ENCODE measurements around the gene SMURF2.
A peak's percentile ranks its signal among the peaks of the same experiment; 100 is the strongest.

Gene SMURF2

DNA sequence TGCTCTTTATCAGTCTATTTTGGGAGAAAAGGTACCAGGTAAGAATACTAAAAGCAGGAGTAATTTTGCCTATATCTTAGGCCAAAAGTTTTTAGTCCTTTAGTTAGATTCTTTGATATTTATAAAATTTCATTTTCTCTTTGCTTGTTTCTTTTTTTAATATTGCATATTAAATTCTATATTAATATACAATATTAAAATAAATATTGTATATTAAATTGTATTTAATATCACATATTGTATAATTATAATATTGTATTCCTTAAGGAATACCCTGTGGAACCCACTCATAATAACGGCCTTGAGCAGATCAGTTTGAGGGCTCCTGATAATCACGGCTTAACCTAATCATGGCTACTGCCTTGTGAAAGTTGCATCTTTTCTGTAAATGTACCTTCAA is 153.4 kb downstream of the SMURF2 start:
- in situ Hi-C loops (cut with HindIII; ENCODE audit: low pct_ligation_motif_present, low sequenced_read_pairs): no loop called here
- no peaks in the 10 kb centered on the region for H3K27me3 ChIP-seq (replicated peaks)
- H3K4me3 ChIP-seq (ENCODE audit: low read depth, low read length): no peak overlapping the region
- H3K27ac ChIP-seq: no peak overlapping the region
- DNase-seq: no peak
- H3K36me3 ChIP-seq (replicated peaks): peaks cover 46% of the 10 kb centered on the region
- TF ChIP-seq, protein P1, sequence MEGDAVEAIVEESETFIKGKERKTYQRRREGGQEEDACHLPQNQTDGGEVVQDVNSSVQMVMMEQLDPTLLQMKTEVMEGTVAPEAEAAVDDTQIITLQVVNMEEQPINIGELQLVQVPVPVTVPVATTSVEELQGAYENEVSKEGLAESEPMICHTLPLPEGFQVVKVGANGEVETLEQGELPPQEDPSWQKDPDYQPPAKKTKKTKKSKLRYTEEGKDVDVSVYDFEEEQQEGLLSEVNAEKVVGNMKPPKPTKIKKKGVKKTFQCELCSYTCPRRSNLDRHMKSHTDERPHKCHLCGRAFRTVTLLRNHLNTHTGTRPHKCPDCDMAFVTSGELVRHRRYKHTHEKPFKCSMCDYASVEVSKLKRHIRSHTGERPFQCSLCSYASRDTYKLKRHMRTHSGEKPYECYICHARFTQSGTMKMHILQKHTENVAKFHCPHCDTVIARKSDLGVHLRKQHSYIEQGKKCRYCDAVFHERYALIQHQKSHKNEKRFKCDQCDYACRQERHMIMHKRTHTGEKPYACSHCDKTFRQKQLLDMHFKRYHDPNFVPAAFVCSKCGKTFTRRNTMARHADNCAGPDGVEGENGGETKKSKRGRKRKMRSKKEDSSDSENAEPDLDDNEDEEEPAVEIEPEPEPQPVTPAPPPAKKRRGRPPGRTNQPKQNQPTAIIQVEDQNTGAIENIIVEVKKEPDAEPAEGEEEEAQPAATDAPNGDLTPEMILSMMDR (IDR thresholded peaks at IDR 0.05; ENCODE audit: low read depth, low read length, missing control alignments): no peak

DNA sequence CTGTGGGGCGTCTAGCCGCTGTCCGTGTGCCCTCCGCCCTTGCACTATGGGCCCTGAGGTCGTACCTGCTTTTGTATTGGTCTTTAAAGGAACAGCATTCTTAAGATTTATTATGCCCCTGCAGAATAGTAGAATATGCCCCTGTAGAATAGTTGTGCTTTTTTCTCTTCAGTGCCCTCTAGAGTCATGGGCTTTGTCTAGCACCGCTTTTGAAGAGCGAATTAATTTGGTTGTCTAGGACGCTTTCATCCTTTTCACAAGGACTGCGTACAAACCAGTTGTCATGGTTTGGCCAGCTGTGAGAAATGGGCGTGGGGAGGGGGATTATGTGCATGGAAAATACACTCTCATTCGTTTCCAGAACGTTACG is 154.7 kb downstream of the SMURF2 start:
- Histone ChIP-seq H3K27ac (peak overlapping the region; percentile 100), H3K4me3 (ENCODE audit: low read depth, low read length) (peak overlapping the region; percentile 97), H3K36me3 (replicated peaks) (peaks cover 59% of the 10 kb centered on the region), H3K27me3 (replicated peaks) (no peaks in the 10 kb centered on the region)
- DNase-seq: peak; percentile 57
- TF ChIP-seq, protein P1 (IDR thresholded peaks at IDR 0.05; ENCODE audit: low read depth, low read length, missing control alignments): peak; percentile 57
- in situ Hi-C loops (cut with HindIII; ENCODE audit: low pct_ligation_motif_present, low sequenced_read_pairs): no loop called here

DNA sequence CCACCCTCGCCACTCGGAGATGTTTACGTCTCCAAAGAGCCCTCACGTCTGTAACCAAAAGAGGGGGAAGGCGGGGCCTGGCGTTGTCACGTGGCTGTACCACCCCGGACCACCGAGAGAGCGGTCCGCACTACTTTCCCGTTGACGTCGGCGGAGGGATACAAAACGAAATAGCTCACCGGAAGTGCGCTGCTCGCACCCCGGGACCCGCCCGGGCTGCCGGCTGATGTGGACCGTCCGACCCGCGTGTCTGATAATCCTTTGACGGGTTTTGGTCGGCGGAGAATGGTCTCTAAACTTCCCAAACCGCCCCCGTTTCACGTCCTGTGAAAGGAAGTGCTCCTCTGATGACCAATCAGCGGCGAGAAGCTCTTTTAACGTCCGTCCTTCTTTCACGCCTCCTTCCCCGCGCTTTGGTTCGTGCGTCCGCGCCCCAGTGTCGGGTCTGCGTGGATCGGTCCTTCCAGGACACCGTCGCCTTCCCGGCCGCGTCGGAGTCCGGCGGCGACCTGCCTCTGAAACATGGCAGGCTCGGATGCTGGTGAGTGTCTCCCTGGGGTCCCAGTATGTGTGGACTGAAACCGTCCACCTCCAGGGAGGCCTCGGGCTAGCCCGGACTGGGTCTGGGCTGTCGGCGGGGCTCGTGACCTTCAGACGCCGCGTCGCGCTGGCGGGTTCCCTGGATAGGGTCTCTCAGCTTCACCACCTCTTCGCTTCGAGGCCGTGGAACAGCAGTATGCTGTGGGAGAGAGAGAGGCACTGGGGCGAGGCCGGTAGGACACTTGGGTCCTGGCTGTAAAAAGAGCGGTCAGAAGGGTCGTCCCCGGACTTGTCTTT is 155.3 kb downstream of the SMURF2 start, which contains the start of gene CEP95:
Gene CEP95, plus strand, starts transcription at position 402 of the 837 bp plus-strand sequence. Its CDS starts 121 bp downstream, at position 523.
- TF ChIP-seq, protein P1 (IDR thresholded peaks at IDR 0.05; ENCODE audit: low read depth, low read length, missing control alignments): peak; percentile 1
- in situ Hi-C loops (cut with HindIII; ENCODE audit: low pct_ligation_motif_present, low sequenced_read_pairs): no loop called here
- Histone ChIP-seq H3K27ac (peak within 1 kb of the TSS; percentile 100), H3K36me3 (replicated peaks) (peaks cover 62% of the 10 kb centered on the region), H3K27me3 (replicated peaks) (no peaks in the 10 kb centered on the region), H3K4me3 (ENCODE audit: low read depth, low read length) (peak within 1 kb of the TSS; percentile 97)
- peak; percentile 96 for DNase-seq

DNA sequence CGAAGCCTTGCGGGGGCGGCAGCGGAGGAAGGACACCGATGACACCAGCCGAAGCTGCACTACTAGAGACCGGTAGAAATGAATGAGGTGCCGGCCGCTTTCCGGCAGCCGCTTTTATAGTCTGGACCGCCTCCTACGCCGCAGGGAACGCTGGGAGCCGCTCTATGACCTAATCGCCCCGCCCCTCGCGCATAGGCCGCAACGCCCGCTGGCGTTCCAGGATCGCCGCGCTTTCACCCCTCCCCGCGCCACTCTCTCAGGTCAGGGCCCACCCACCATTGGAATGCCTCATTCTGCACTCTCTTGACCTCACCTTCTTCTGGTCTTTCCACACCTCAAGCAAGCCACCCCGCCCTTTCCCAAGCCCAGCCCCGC is 155.9 kb downstream of the SMURF2 start, which contains the start of gene DDX5:
Gene DDX5, minus strand, starts transcription at position 89 of the 375 bp plus-strand sequence. CDS start 170 bp downstream, outside the sequence.
- TF ChIP-seq, protein P1 (IDR thresholded peaks at IDR 0.05; ENCODE audit: low read depth, low read length, missing control alignments): no peak
- peak; percentile 96 for DNase-seq
- H3K36me3 ChIP-seq (replicated peaks): peaks cover 62% of the 10 kb centered on the region
- no peaks in the 10 kb centered on the region for H3K27me3 ChIP-seq (replicated peaks)
- in situ Hi-C loops (cut with HindIII; ENCODE audit: low pct_ligation_motif_present, low sequenced_read_pairs): no loop called here
- peak within 1 kb of the TSS; percentile 97 for H3K4me3 ChIP-seq (ENCODE audit: low read depth, low read length)
- peak within 1 kb of the TSS; percentile 100 for H3K27ac ChIP-seq

DNA sequence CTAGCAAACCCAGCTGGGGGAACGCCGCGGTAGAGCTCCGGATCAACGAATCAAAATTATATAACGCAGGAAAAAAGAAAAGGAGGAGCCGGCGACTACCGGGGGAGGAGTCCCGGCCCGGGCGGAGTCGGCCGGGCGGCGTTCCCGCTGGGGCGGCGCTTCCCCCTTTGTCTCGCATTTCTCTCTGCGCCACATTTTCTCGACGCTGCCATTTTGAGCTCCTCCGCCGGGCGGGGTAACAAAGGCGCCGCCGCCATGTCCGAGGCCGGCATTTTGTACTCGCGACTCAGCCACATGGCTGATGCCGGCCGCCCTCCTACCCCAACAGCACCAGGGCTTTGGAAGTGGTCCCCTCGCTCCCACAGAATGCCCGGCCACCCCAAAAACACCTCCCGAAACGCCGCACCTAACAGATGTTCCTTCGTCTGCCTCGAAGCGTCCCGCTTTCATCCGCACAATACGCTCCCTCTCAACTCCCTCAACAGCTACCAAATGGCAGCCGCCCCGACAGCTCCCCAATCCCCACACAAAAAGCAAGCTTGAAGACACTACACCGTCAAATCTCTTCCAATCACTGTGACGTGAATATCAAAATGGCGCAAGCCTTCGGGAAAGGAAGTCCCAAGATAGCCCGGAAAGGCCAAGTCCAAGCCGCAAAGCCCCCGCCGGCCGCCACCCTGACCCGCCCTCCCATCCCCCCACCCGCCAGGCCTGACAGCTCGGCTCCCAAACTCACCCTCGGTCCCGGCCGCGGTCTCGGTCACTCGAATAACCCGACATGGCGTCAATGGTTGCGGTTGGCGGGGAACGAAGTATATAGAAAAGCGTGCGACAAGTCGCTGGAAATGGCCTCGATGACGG is 156.5 kb downstream of the SMURF2 start:
- in situ Hi-C loops (cut with HindIII; ENCODE audit: low pct_ligation_motif_present, low sequenced_read_pairs): no loop called here
- H3K4me3 ChIP-seq (ENCODE audit: low read depth, low read length): peak overlapping the region; percentile 97
- no peaks in the 10 kb centered on the region for H3K27me3 ChIP-seq (replicated peaks)
- H3K36me3 ChIP-seq (replicated peaks): peaks cover 64% of the 10 kb centered on the region
- DNase-seq: peak; percentile 69
- TF ChIP-seq, protein P1 (IDR thresholded peaks at IDR 0.05; ENCODE audit: low read depth, low read length, missing control alignments): no peak
- H3K27ac ChIP-seq: peak overlapping the region; percentile 100
